ENCODE results near the gene IL1RL2.

The IL1RL2 gene

DNA sequence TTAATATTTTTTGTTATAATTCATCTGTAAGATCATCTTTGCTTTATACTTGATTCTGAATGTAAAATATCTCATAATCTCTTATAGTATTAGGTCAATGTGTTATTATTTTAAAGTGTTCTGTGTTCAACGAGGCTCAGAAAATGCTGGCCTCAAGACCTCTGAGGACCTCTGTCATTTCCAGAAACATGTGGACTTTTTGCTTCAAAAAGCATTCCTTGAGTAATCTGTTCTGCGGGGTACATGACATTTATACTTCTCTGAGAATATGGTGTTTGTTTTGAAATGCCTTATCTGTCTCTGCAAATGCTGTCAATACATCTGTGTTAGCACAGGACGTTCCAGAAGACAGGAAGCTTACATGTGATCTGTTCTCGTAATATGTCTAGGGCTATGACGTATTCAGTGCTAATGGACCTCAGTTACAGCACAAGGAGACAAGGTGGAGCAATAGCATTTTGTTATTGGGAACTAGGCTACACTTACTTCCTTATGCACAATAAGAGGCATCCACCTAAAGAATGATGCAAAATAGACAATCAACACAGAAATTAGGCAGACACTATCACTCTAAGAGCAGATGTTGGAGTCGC, 86.9 kb downstream of the IL1RL2 start:
- peaks cover 6% of the 10 kb centered on the region; the same call in 1 of the 2 replicates for H3K9me3 ChIP-seq (ENCODE audit: insufficient read depth, low read length)
- H3K36me3 ChIP-seq (ENCODE audit: insufficient read depth, insufficient read length, low read length): no peaks in the 10 kb centered on the region
- H3K27me3 ChIP-seq (ENCODE audit: insufficient read depth, insufficient read length): no peaks in the 10 kb centered on the region
- DNase-seq (ENCODE audit: low read depth, low spot score): no peak
- no peak overlapping the region for H3K9ac ChIP-seq (ENCODE audit: insufficient read length, low read depth)
- no peaks in the 10 kb centered on the region for H3K4me1 ChIP-seq (ENCODE audit: insufficient read depth, insufficient read length)
- no peak overlapping the region for H3K4me3 ChIP-seq (ENCODE audit: insufficient read length, low read depth)
- no peak for TF ChIP-seq YY1 (IDR thresholded peaks at IDR 0.05; ENCODE audit: insufficient read depth, insufficient read length)
- TF ChIP-seq SUZ12 (IDR thresholded peaks at IDR 0.05; ENCODE audit: extremely low read depth, insufficient read depth, insufficient read length): no peak
- no peak for TF ChIP-seq ZNF274 (IDR thresholded peaks at IDR 0.05; ENCODE audit: low read depth, low read length)

DNA sequence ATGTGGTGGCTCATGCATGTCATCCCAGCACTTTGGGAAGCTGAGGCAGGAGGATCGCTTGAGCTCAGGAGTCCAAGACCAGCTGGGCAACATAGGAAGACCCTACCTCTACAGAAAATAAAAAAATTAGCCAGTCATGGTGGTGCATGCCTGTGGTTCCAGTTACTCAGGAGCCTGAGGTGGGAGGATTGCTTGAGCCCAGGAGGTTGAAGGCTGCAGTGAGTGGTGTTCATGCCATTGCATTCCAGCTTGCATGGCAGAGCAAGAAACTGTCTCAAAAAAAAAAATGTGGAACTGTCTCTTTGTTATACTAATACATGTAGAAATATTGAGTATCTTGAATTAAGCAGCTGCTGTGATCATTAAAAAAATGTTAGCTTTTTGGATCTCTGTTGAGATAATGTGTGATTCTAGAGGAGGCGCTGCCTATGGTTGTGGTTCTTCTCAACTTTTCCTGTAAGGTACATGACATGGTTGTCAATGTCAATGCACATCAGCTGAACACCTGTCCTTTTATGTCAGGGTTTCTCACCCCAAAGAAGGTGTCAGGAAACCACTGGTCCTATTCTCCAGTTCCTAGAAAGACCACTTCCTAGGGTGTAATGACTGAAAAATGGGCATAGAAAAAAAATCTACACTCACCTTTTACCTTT, 89.9 kb downstream of the IL1RL2 start:
- H3K36me3 ChIP-seq (ENCODE audit: insufficient read depth, insufficient read length, low read length): no peaks in the 10 kb centered on the region
- no peak overlapping the region for H3K4me3 ChIP-seq (ENCODE audit: insufficient read length, low read depth)
- no peaks in the 10 kb centered on the region for H3K27me3 ChIP-seq (ENCODE audit: insufficient read depth, insufficient read length)
- H3K9ac ChIP-seq (ENCODE audit: insufficient read length, low read depth): no peak overlapping the region
- no peaks in the 10 kb centered on the region for H3K4me1 ChIP-seq (ENCODE audit: insufficient read depth, insufficient read length)
- peaks cover 6% of the 10 kb centered on the region; the same call in 1 of the 2 replicates for H3K9me3 ChIP-seq (ENCODE audit: insufficient read depth, low read length)
- DNase-seq (ENCODE audit: low read depth, low spot score): no peak
- TF ChIP-seq SUZ12 (IDR thresholded peaks at IDR 0.05; ENCODE audit: extremely low read depth, insufficient read depth, insufficient read length): no peak
- no peak for TF ChIP-seq ZNF274 (IDR thresholded peaks at IDR 0.05; ENCODE audit: low read depth, low read length)

DNA sequence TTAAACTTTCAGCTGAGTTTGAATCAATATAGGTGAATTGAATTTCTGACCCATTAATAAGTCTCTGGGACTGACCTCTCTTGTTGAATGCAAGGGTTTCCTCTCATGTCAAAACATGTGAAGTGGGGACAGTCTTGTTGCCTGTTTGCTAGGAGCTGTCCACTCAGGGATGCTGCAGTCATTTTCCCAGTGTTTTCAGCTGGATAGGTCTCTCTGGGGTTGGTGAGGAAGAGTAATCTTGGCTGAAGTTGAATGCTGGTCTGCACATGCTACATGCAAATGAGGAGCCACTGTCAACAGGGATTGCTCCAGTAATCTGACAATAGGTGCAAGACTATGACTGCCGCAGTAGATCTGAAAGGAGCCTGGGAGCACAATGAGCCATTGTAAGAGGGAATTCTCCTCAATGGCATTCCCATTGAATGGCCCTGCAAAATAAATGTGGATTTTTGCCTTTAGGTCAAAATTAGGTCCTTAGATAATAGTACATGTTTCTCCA, 90.4 kb downstream of the IL1RL2 start:
- Histone ChIP-seq H3K36me3 (ENCODE audit: insufficient read depth, insufficient read length, low read length) (no peaks in the 10 kb centered on the region), H3K4me1 (ENCODE audit: insufficient read depth, insufficient read length) (no peaks in the 10 kb centered on the region), H3K9me3 (ENCODE audit: insufficient read depth, low read length) (peaks cover 6% of the 10 kb centered on the region; the same call in 1 of the 2 replicates), H3K27me3 (ENCODE audit: insufficient read depth, insufficient read length) (no peaks in the 10 kb centered on the region), H3K9ac (ENCODE audit: insufficient read length, low read depth) (no peak overlapping the region), H3K4me3 (ENCODE audit: insufficient read length, low read depth) (no peak overlapping the region)
- no peak for TF ChIP-seq SUZ12 (IDR thresholded peaks at IDR 0.05; ENCODE audit: extremely low read depth, insufficient read depth, insufficient read length)
- no peak for TF ChIP-seq YY1 (IDR thresholded peaks at IDR 0.05; ENCODE audit: insufficient read depth, insufficient read length)
- no peak for TF ChIP-seq ZNF274 (IDR thresholded peaks at IDR 0.05; ENCODE audit: low read depth, low read length)
- no peak for DNase-seq (ENCODE audit: low read depth, low spot score)

DNA sequence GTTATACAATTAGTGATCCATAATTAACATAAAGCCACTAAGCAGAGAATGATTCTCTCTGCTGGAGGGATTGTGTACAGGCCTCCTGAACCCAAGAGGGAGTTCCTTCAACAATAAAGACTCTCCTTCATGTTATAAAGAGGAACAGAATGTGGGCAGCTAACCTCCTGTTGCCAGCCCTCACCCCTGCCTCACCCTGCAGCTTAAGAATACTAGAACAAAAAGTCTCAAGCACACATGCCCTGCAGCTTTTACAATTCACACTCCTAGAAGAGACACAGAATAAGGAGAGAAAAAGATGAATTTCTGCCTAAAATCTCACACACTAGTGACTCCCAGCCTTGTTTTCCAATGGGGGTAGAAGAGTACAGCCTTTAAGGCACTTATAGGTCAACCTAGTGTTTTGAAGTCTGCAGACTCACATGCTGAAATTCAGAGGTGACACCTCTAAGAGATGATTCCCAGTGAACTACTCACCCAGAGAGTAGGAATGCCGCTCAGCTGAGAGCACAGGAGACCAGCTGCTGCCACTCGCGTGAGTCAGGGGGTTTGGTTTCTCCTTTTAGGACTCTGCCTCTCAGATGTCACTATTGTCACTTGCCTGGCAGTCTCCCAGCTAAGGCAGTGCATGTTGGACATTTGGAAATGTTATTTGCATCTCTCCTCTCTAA, 92.0 kb downstream of the IL1RL2 start:
- H3K4me3 ChIP-seq (ENCODE audit: insufficient read length, low read depth): no peak overlapping the region
- no peak for DNase-seq (ENCODE audit: low read depth, low spot score)
- H3K9ac ChIP-seq (ENCODE audit: insufficient read length, low read depth): no peak overlapping the region
- no peaks in the 10 kb centered on the region for H3K27me3 ChIP-seq (ENCODE audit: insufficient read depth, insufficient read length)
- no peaks in the 10 kb centered on the region for H3K4me1 ChIP-seq (ENCODE audit: insufficient read depth, insufficient read length)
- H3K9me3 ChIP-seq (ENCODE audit: insufficient read depth, low read length): peaks cover 6% of the 10 kb centered on the region; the same call in 1 of the 2 replicates
- no peaks in the 10 kb centered on the region for H3K36me3 ChIP-seq (ENCODE audit: insufficient read depth, insufficient read length, low read length)
- no peak for TF ChIP-seq YY1 (IDR thresholded peaks at IDR 0.05; ENCODE audit: insufficient read depth, insufficient read length)
- no peak for TF ChIP-seq ZNF274 (IDR thresholded peaks at IDR 0.05; ENCODE audit: low read depth, low read length)
- no peak for TF ChIP-seq SUZ12 (IDR thresholded peaks at IDR 0.05; ENCODE audit: extremely low read depth, insufficient read depth, insufficient read length)

DNA sequence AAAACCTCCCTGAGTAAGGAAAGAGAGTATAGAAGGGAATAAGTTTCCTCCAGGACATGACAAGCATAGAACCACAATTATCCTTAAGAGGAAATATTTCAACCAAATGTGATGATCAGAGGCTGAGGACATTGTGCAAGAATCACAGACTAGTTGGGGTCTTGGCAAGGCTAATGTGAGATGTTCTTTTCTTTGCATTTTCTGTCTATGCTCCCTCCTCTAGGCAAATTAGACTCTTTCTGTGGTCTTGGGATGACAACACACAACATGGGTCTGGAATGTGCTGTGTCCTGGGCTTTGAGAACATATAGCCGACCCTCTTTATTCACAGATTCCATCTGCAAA, 92.5 kb downstream of the IL1RL2 start:
- no peaks in the 10 kb centered on the region for H3K27me3 ChIP-seq (ENCODE audit: insufficient read depth, insufficient read length)
- no peak for DNase-seq (ENCODE audit: low read depth, low spot score)
- TF ChIP-seq ZNF274 (IDR thresholded peaks at IDR 0.05; ENCODE audit: low read depth, low read length): no peak
- H3K4me3 ChIP-seq (ENCODE audit: insufficient read length, low read depth): no peak overlapping the region
- H3K4me1 ChIP-seq (ENCODE audit: insufficient read depth, insufficient read length): no peaks in the 10 kb centered on the region
- H3K9me3 ChIP-seq (ENCODE audit: insufficient read depth, low read length): peaks cover 6% of the 10 kb centered on the region; the same call in 1 of the 2 replicates
- H3K36me3 ChIP-seq (ENCODE audit: insufficient read depth, insufficient read length, low read length): no peaks in the 10 kb centered on the region
- no peak overlapping the region for H3K9ac ChIP-seq (ENCODE audit: insufficient read length, low read depth)

DNA sequence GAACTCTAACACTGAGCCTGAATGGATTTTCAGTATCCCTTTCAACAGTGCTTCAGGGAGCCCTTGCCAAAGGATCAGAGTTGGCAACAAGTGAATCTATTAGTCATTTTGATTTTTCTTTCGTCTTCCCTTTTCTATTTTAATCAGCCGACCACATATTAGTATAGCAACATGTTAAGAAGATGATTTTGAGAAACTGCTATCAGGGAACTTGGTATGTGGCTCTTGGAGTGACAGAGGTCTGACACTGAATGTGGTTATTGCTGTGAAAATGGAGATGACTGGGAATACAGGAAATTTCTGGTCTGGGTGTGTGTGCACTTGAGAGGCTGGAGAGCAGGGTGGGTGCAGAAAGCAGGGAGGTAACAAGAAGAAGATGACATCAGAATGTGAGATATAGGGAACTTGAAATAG, 95.9 kb downstream of the IL1RL2 start:
- no peaks in the 10 kb centered on the region for H3K9me3 ChIP-seq (ENCODE audit: insufficient read depth, low read length)
- H3K4me3 ChIP-seq (ENCODE audit: insufficient read length, low read depth): no peak overlapping the region
- no peaks in the 10 kb centered on the region for H3K36me3 ChIP-seq (ENCODE audit: insufficient read depth, insufficient read length, low read length)
- no peak overlapping the region for H3K9ac ChIP-seq (ENCODE audit: insufficient read length, low read depth)
- DNase-seq (ENCODE audit: low read depth, low spot score): no peak
- no peaks in the 10 kb centered on the region for H3K27me3 ChIP-seq (ENCODE audit: insufficient read depth, insufficient read length)
- no peaks in the 10 kb centered on the region for H3K4me1 ChIP-seq (ENCODE audit: insufficient read depth, insufficient read length)
- no peak for TF ChIP-seq ZNF274 (IDR thresholded peaks at IDR 0.05; ENCODE audit: low read depth, low read length)
- TF ChIP-seq SUZ12 (IDR thresholded peaks at IDR 0.05; ENCODE audit: extremely low read depth, insufficient read depth, insufficient read length): no peak
- TF ChIP-seq YY1 (IDR thresholded peaks at IDR 0.05; ENCODE audit: insufficient read depth, insufficient read length): no peak

DNA sequence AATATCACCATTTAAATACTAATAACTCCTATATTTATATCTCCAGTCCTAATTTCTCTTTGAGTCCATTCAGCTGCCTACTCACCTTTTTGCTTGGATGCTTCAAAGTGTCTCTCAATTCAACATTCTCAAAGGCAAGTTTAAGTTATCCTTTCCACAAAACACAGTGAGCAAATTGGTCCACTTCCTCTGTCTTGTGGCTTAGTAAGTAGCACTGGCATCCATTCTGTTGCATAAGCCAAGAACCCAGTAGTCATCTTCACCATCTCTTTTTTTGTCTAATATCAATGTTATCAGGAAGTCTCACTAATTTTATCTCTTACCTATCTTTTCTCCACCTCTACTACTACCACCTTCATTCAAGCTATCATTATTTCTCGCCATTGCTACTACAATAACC, 97.2 kb downstream of the IL1RL2 start:
- no peaks in the 10 kb centered on the region for H3K27me3 ChIP-seq (ENCODE audit: insufficient read depth, insufficient read length)
- H3K4me1 ChIP-seq (ENCODE audit: insufficient read depth, insufficient read length): no peaks in the 10 kb centered on the region
- H3K9ac ChIP-seq (ENCODE audit: insufficient read length, low read depth): no peak overlapping the region
- no peak overlapping the region for H3K4me3 ChIP-seq (ENCODE audit: insufficient read length, low read depth)
- no peaks in the 10 kb centered on the region for H3K36me3 ChIP-seq (ENCODE audit: insufficient read depth, insufficient read length, low read length)
- H3K9me3 ChIP-seq (ENCODE audit: insufficient read depth, low read length): no peaks in the 10 kb centered on the region
- DNase-seq (ENCODE audit: low read depth, low spot score): no peak
- TF ChIP-seq SUZ12 (IDR thresholded peaks at IDR 0.05; ENCODE audit: extremely low read depth, insufficient read depth, insufficient read length) (no peak), ZNF274 (IDR thresholded peaks at IDR 0.05; ENCODE audit: low read depth, low read length) (no peak), YY1 (IDR thresholded peaks at IDR 0.05; ENCODE audit: insufficient read depth, insufficient read length) (no peak)
